HUES6 (cell line): Measurements from ENCODE around the gene TBC1D22A.

Source experiments
- H3K27ac ChIP-seq: 2 replicates; pipeline ENCODE4 v1.7.0; 2013; ENCODE audit warnings: low read depth, mild to moderate bottlenecking, low read length, inconsistent platforms
- H3K27me3 ChIP-seq: 2 replicates; pipeline ENCODE4 v1.6.1; 2013; ENCODE audit warnings: low read length; ENCODE audit not compliant: control insufficient read depth, insufficient read depth
- H3K36me3 ChIP-seq: 2 replicates; pipeline ENCODE4 v1.6.1; 2013; ENCODE audit warnings: low read length; ENCODE audit not compliant: control insufficient read depth, insufficient read depth
- H3K4me1 ChIP-seq: 2 replicates; pipeline ENCODE4 v1.6.1; 2013; ENCODE audit warnings: low read length; ENCODE audit not compliant: control insufficient read depth, insufficient read depth
- H3K4me3 ChIP-seq: 2 replicates; pipeline ENCODE4 v1.5.1; 2013; ENCODE audit warnings: low read depth, low read length
- H3K9ac ChIP-seq: one replicate; pipeline ENCODE4 v1.6.1; 2013; ENCODE audit warnings: mild to moderate bottlenecking, low read length
- H3K9me3 ChIP-seq: 2 replicates; pipeline ENCODE4 v1.6.1; 2013; ENCODE audit warnings: low read depth, low read length; ENCODE audit not compliant: control insufficient read depth, insufficient read depth

Gene TBC1D22A

GRCh38 chr22:47129902-47130635, 367.6 kb downstream of the TBC1D22A start:
- H3K9me3 ChIP-seq: no peaks in the 10 kb centered on the region
- no peaks in the 10 kb centered on the region for H3K36me3 ChIP-seq
- no peak overlapping the region for H3K27ac ChIP-seq
- H3K4me3 ChIP-seq: no peak overlapping the region
- no peak overlapping the region for H3K9ac ChIP-seq
- no peaks in the 10 kb centered on the region for H3K27me3 ChIP-seq
- H3K4me1 ChIP-seq: peaks cover under 1% of the 10 kb centered on the region; the same call in 1 of the 2 replicates

GRCh38 chr22:47130883-47131631, 368.6 kb downstream of the TBC1D22A start:
- Histone ChIP-seq H3K36me3 (no peaks in the 10 kb centered on the region), H3K4me3 (no peak overlapping the region), H3K27ac (no peak overlapping the region), H3K9ac (no peak overlapping the region), H3K27me3 (no peaks in the 10 kb centered on the region), H3K4me1 (no peaks in the 10 kb centered on the region), H3K9me3 (no peaks in the 10 kb centered on the region)

- H3K9ac ChIP-seq: no peak overlapping the region
- no peaks in the 10 kb centered on the region for H3K27me3 ChIP-seq
- H3K4me1 ChIP-seq: no peaks in the 10 kb centered on the region
- no peaks in the 10 kb centered on the region for H3K36me3 ChIP-seq
- H3K27ac ChIP-seq: no peak overlapping the region
- H3K4me3 ChIP-seq: no peak overlapping the region
- no peaks in the 10 kb centered on the region for H3K9me3 ChIP-seq
These were observed 369.4 kb downstream of the TBC1D22A start for GRCh38 chr22:47131632-47132427.

- H3K36me3 ChIP-seq: no peaks in the 10 kb centered on the region
- H3K27ac ChIP-seq: no peak overlapping the region
- H3K4me3 ChIP-seq: no peak overlapping the region
- no peaks in the 10 kb centered on the region for H3K9me3 ChIP-seq
- H3K27me3 ChIP-seq: no peaks in the 10 kb centered on the region
- H3K9ac ChIP-seq: no peak overlapping the region
- H3K4me1 ChIP-seq: no peaks in the 10 kb centered on the region
These were observed 370.0 kb downstream of the TBC1D22A start for GRCh38 chr22:47132428-47132825.

- H3K27ac ChIP-seq: no peak overlapping the region
- no peak overlapping the region for H3K9ac ChIP-seq
- no peaks in the 10 kb centered on the region for H3K27me3 ChIP-seq
- no peaks in the 10 kb centered on the region for H3K9me3 ChIP-seq
- H3K4me1 ChIP-seq: no peaks in the 10 kb centered on the region
- no peak overlapping the region for H3K4me3 ChIP-seq
- no peaks in the 10 kb centered on the region for H3K36me3 ChIP-seq
These were observed 370.9 kb downstream of the TBC1D22A start for GRCh38 chr22:47133061-47133969.

- no peaks in the 10 kb centered on the region for H3K27me3 ChIP-seq
- H3K36me3 ChIP-seq: no peaks in the 10 kb centered on the region
- H3K9me3 ChIP-seq: no peaks in the 10 kb centered on the region
- no peak overlapping the region for H3K4me3 ChIP-seq
- no peaks in the 10 kb centered on the region for H3K4me1 ChIP-seq
- no peak overlapping the region for H3K9ac ChIP-seq
- H3K27ac ChIP-seq: no peak overlapping the region
These were observed 371.8 kb downstream of the TBC1D22A start for GRCh38 chr22:47134222-47134621.

- no peak overlapping the region for H3K9ac ChIP-seq
- no peaks in the 10 kb centered on the region for H3K27me3 ChIP-seq
- H3K4me3 ChIP-seq: no peak overlapping the region
- no peaks in the 10 kb centered on the region for H3K36me3 ChIP-seq
- no peak overlapping the region for H3K27ac ChIP-seq
- no peaks in the 10 kb centered on the region for H3K4me1 ChIP-seq
- H3K9me3 ChIP-seq: no peaks in the 10 kb centered on the region
These were observed 372.9 kb downstream of the TBC1D22A start for GRCh38 chr22:47135338-47135737.

- Histone ChIP-seq H3K36me3 (no peaks in the 10 kb centered on the region), H3K9me3 (no peaks in the 10 kb centered on the region), H3K4me1 (no peaks in the 10 kb centered on the region), H3K4me3 (no peak overlapping the region), H3K27ac (no peak overlapping the region), H3K27me3 (no peaks in the 10 kb centered on the region), H3K9ac (no peak overlapping the region)
These were observed 373.6 kb downstream of the TBC1D22A start for GRCh38 chr22:47136050-47136449.

GRCh38 chr22:47136671-47137070, 374.2 kb downstream of the TBC1D22A start:
- Histone ChIP-seq H3K9ac (no peak overlapping the region), H3K4me3 (no peak overlapping the region), H3K27ac (no peak overlapping the region), H3K36me3 (no peaks in the 10 kb centered on the region), H3K9me3 (no peaks in the 10 kb centered on the region), H3K27me3 (no peaks in the 10 kb centered on the region), H3K4me1 (no peaks in the 10 kb centered on the region)

- H3K4me1 ChIP-seq: no peaks in the 10 kb centered on the region
- H3K27me3 ChIP-seq: no peaks in the 10 kb centered on the region
- no peak overlapping the region for H3K4me3 ChIP-seq
- H3K9ac ChIP-seq: no peak overlapping the region
- H3K27ac ChIP-seq: no peak overlapping the region
- H3K36me3 ChIP-seq: no peaks in the 10 kb centered on the region
- no peaks in the 10 kb centered on the region for H3K9me3 ChIP-seq
These were observed 376.8 kb downstream of the TBC1D22A start for GRCh38 chr22:47139013-47139789.
